Endometrium (tissue), 2 donors: ENCODE data around the gene NPL.
A peak's percentile ranks its signal among the peaks of the same experiment; 100 is the strongest.

Source experiments
- FAIRE-seq: peaks from 2 replicates; lab custom pipeline; 2012; peaks lifted over from hg19 to GRCh38; lab: Jason Lieb, UNC
- donor health status: control.
- donor health status: control.

Gene NPL

DNA sequence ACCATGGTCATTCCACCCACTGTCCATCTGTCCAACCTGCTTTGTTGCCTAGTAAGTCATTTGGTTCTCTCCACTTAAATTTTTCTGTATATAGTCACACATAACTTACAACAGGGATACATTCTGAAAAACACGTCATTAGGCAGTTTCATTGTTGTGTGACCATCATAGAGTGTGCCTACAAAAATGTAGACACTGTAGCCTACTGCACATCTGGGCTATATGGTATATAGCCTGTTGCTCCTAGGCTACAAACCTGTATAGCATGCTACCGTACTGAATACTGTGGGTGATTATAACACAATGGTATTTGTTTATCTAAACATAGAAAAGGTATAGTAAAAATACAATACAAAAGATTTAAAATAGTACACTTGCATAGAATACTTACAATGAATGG lies 10.0 kb upstream of the NPL start:
- FAIRE-seq = no peak

DNA sequence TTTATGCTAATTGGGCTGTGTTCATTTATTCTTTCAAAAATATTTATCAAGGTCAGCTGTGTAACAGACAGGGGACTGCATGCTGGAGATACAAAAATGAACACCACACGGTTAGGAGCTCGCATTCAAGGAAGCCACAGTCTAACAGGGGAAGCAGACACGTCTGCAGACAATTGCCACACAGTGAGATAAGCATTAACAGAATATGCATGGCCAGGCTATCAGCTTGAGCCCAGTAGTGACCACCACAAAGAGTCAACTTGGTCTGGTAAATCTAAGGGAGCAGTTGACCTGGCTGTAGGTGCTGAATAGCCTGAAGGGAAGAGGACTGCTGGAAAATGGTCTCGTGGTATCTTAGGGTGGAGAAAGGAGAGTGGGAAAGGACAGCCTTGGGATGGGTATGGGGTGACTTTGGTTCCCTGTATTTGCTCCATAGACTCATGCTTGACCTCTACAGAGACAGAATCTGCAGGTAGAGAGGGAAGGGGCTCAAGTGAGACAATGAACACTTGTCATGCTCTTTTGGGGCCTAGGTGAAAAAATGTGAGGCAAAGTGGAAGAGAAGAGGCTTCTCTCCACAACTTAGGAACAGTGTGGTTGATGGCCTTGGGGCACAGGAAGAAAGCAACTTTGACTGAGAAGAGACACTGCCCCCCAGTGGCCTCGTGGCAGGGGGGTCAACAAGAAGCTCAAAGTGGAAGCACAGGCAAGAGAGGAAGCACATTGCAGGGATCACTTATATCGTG lies 7.6 kb upstream of the NPL start:
- no peak for FAIRE-seq

DNA sequence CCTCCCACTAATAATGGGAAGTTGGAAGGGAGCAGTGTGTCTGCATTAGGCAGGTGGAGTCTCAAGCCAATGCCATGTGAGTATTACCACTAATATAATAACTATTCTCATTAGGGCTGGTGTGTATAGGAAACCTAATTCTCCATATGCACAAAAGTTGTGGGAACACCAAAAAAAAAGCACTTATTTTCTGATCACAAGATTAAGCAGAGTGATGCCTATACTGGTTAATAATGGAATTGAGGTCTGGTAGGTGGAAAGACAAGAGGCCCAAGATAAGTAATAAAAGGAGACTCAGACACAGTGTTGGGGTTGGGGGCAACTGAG lies 7.0 kb upstream of the NPL start:
- no peak for FAIRE-seq

DNA sequence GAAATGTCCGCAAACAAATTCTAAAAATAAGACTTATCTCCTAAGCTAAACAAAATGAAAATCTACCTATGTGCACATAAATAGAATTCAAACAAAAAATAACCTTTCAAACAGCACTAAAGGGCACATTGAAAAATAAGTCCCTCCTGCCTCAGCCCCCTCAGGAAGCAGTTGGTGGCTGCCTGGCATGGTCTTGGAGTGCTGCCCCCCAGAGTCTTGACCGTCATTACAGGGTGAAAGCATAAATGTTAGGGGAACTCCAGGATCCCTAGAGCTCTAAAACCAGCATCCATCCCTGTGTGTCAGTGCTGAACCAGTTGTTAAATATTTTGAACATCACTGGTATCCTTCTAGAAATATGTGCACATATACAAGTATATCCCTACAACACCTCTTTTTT lies 6.5 kb upstream of the NPL start:
- FAIRE-seq = no peak

DNA sequence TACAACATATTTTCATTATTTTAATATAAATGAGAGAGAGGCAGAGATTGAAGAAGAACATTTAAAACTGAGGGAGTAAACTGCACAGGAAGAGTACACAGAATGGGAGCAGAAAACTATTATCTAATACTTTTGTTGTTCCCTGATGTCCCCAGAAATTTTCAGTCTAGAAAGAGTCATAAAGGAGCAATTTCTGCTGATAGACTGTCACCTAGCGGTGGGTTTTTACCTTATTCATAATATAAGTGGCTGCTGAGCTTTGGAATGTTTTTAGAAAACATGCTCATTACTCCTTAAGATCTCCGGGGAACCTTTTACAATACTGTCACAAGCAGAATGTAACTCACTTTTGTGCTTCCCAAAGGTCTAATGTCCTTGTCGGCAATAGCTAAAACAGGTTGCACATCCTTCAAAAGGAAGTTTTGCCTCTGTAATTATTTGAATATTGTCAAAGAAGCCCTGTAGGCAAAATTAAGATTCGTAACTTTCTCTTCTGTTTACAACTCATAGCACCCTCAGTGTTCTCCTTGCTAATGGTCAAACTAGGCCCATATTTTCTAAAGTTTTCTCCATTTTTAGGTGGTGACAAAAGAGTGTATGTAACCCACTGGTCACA lies 4.9 kb upstream of the NPL start:
- peak; percentile 53 for FAIRE-seq

DNA sequence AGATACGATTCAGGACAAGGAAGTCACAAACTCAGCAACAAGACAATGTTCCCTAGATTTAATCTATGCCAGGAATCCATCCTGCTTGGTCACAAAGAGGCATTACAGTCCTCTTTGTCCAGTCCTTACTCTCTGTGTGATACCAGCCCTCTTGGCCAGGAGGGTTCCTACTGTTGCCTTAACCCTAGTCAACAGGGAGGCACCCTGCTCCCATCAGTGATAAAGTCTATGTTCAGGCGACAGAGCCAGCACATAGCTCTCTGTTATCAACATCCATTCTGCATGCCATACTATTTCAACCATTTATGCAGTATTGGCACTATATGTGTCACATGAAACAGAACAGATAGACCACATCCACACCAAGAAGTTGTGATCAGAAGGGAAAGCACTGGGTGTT lies 4.4 kb upstream of the NPL start:
- FAIRE-seq = no peak

DNA sequence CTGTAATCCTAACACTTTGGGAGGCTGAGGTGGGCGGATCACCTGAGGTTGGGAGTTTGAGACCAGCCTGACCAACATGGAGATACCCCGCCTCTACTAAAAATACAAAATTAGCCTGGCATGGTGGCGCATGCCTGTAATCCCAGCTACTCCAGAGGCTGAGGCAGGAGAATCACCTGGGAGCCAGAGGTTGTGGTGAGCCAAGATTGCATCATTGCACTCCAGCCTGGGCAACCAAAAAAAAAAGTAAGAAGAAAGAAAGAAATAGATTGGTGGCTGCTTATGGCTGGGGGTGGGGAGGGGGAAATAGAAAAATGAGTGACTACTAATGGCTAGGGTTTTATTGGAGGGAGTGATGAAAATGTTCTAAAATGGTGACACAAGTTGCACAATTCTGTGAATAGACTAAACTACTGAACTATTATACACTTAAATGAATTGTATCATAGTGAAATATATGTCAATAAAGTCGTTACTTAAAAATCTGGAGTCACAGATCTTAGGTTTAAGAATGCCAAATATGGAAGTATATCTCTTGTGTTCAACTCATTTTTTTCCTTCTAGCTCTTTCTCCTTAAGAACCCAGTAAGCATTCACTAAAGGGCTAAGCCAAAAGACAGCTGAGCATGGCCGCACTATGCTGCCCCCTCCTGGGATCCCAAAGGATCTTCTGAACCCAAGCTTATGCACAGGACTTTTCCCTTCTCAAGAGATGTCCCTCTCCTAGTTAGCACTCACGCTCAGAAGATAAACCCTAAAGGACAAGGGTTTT lies 3.2 kb upstream of the NPL start:
- FAIRE-seq = no peak

DNA sequence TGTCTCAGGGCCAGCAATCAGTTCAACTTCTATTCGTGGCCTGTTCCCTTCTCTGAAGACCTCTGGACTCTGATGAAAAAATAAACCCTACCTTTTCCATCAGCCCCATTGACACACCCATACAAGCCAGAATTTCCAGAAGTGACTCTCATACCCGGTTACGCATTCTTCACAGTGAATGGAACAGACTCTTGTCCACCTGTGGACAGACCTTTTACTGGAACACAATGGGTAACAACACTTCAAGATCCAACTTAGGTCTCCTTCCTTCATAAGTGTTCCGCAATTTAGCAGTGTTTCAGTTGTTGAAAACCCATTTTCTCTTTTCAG lies 2.6 kb upstream of the NPL start:
- FAIRE-seq = no peak

DNA sequence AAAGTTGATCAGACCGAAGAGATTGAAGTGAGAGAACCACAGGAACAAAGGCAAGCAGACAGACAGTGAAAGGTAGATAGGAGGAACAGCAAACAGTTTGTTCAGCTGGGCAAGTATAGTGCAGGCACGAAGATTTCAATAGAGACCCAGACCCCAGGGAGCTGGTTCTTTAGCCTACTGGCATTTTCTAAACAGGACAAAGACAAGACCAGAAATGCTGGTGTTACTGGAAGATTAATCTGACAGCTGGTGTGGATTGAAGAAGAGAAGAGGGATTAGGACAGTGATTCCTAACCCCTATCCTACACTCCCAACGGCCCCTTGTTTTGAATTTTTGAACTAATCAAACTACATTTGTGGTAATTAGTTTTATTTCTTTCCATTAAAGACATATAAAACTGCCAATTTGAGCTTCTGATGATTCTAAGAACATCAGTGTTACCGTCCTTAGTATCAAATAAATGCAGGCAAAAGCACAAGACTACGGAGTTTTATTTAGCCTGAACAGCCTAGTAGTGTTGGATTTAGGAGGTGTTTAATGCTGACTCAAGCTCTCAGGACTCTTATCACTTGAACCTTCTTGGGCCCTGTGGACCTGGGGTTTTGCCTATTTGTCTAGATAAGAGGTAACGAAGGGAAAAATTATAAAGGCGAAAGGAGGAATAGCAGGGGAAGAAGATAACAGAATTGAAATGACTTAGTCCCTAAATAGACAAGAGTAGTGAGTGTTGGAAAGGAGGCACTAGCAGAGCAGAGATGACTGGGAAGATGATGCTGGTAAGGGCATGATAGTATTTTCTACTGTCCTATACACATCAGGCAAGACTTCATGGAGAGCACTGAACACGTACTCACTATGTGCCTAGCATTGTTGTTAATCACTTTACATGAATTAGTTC lies 2.0 kb downstream of the NPL start:
- no peak for FAIRE-seq

DNA sequence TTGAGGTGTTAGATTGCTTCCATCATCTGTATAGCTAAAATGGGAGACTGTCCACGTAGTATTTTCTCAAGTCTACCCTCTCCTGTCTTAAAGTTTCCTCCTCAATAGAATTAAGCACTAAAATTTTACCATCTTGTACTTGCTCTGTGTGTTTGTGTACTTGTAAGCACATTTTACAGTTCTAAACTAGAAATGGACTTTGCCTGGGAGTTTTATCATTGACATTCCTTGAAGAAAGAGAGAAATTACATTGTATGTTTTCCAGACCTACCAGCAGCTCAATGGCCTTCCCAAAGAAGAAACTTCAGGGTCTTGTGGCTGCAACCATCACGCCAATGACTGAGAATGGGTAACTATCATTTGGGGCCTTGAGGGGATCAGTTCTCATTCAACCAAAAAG lies 4.5 kb downstream of the NPL start:
- FAIRE-seq = no peak

DNA sequence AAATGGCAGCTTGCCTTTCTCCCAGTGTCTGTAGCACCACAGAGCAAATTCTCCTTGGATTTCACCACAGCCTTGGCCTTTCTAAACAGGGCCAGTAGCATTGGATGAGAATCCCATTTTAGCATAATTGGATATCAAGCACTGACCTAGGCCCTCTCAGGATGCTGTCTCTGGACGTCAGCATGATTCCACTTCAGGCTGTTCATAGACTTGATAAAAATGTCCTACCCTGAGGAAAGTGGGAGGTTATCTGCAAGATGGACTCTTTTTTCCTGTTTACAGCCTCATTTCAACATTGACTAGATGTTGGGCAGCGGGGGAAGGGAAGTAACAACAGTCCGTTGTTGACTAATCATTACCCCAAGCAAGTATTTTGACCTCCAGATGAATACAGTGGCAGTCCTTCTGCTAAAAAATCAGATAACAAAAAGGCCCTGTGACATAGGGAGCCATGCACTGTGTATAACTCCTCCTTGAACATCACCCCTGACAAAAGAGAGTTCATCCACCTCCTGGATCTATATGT lies 5.2 kb downstream of the NPL start:
- no peak for FAIRE-seq

DNA sequence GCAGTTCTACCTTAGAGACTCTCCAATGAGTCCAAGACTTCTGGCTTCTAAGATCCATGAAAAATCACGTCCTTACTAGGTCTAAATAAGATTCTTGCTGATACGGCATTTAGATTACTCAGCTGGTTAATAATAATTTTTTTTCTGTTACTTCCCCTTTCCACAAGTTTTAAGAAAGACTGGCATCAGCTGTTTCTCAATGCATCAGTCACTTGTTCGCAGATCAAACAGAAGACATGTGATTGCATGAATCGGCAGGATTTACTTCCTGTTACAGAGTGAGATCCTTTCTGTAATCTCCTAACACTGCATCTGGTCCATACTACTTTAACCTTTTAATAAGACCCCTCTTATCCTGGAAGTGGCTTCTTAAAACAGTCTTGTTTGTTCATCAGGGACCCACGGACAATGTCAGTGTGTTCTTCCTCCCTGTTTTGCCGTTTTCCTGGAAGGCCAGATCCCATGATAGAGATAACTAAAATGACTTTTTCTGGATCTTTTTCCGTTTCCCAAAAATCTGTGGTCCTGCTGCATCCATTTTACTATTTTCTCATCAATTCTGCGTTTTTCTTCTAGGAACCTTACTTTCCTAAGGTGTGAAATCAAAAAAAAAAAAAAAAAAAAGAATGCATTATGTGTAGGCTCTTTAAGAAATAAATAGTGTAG lies 6.1 kb downstream of the NPL start:
- no peak for FAIRE-seq

DNA sequence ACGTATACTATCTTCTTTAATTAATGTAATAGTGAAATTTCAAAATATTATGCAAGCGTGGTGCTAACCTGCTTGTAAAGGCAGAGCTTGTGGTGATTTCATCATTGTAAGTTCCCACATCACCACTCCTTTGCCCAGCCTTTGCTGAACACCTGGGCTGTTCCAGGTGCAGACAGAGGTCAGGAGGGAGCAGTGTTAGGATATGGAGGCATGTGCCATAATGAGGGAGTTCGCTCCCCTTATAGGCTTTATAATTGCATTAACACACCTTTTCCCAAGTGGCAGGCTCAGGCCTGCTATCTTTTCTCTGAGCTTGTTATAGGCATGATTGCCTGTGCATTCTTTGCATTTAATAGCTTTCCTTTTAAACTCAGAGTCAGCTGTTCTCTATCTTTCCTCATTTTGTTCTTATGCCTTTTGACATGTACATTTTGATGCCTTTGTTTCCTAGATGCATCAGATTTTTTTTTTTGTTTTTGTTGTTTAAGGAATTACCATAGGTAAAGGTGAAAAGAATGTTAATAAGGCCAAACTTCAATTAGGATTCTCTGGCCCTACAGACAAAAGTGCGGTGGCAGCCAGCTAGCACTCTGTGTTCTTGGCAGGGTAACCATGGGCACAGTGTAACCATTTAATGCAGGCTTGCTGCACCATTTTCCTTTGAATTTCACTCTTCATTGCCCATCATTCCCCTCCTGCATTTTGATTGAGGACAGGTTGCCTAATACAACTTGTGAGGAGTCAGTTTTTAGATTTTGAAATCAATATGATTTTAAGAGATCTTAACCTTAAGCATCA lies 12.6 kb downstream of the NPL start:
- FAIRE-seq = no peak

DNA sequence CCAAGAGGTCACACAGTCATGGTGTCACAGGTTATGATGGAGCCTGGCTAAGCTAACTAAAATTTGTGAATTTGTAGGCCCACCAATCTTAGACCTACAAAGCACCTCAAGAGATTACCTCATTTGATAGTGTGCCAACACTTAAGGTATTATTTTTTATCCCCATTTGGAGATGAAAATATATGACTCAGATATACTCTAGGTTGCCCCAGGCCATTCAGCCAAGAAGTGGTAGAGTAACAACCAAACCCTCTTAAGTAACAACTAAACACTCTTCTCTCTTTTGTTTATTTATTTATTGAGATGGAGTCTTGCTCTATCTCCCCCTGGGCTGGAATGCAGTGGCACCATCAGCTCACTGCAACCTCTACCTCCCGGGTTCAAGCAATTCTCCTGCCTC lies 14.3 kb downstream of the NPL start:
- FAIRE-seq = no peak

DNA sequence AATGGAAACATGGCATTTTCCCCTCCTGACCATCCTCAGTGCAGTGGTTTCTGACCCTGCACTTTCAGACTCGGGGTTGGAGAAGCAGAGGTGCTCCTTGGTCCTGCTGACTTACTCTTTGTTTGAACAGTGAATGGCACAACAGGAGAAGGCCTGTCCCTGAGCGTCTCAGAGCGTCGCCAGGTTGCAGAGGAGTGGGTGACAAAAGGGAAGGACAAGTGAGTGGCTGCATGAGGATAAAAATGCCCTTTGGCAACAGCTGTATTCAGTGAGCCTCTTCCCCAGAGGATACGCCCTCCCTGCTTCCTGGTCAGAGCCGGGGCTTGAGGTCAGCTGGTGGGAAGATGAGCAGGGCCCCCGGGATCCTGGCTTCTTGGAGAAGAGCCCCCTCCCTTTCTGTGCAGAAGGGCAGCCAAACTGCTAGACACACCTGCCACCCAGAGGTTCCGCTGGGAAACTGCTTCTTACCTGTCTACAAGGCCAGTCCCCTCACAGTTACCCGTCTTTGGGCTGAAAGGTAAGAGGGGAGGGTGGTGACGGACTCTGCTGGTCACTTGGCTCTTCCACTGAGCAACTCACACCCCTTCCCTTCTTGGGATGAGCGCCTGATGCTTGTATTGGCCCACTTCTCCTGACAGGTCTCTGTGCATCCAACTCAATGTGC lies 16.6 kb downstream of the NPL start:
- FAIRE-seq = no peak

DNA sequence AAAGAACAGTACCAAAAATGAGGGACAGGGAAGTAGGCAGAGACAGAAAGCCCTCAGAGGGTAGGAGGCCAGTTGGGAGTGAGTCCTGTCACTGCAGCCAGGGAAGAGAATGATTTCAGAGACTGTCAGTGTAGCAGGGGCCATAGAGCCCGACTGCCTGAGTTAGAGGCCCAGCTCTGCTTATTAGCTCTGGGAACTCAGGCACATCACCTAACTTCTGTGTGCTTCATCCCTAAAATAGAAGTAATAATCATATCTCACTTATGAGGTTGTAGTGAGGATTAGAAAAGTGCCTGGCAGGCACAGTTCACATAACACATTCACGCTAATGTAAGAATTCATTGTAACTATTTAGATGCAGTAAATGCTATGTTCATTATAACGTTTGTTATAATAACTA lies 18.3 kb downstream of the NPL start:
- FAIRE-seq = no peak

DNA sequence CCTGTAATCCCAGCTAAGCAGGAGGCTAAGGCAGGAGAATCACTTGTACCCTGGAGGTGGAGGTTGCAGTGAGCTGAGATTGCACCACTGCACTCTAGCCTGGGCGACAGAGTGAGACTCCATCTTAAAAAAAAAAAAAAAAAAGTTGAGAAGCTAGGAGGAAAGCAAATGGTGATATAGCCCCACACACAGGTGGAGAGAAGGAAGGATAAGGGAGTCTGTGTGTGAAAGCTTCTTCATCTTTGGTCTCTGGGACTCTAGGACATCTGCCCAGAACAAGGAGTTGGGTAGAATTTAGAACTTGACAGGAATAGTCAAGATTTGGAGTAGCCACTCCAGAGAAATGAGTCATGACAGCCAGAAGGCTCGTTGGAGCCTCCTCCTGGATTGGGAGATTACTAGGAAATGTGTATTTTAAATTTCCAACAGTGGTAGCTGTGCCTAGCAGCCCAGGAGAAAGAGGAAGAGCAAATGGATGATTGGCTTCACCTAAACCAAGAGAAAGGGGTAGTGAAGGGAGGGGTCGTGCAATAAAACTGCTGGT lies 19.9 kb downstream of the NPL start:
- FAIRE-seq = no peak

DNA sequence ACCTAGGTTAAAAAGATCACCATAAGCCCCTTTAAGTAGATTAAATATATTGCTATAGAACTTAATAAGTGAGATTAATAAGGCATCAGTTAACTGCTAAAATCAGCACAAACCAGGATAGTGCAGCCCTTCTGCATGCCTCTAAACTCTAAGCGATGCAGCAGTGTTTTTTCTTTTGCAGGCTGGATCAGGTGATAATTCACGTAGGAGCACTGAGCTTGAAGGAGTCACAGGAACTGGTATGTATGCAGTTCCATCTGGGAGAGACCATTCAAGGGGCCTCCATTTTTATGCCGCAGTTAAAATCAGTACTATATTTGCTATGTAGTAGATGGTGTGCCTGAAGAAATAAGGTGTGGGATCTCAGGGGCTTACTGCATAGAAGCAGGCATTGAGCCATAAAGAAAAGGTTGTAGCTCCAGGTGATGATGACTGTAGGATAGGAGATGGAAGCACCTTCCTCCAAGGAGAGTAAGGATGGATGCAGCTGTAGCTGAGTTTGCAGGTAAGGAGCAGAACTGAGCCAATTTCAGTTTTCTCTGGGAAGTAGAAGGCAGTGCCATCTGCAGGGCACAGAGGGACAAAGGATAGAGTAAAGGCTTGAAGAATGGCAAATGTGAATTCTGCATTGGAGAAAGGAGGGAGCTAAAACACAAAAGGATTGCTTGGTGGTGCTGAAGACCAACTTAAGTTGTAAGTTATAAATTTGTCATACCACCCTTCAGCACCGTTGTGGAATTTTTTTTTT lies 22.6 kb downstream of the NPL start:
- FAIRE-seq = no peak

DNA sequence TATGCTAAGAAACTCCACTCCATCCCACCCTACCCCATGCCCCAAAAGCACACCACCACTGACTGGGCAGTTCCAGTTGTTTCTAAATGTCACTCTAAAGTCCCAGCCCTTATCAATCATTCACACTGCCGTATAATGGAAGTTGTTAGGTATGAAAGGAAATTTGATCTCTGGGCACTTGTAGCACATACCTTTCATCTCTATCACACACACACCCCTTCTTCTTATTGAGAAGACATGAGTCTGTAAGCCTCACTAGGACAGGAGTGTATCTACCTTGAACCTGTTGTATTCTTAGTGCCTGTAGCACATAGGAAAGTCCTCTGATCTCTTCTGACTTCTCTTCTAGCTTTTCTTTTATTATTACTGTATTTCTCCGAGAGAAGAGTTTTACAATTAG lies 27.3 kb downstream of the NPL start:
- no peak for FAIRE-seq

DNA sequence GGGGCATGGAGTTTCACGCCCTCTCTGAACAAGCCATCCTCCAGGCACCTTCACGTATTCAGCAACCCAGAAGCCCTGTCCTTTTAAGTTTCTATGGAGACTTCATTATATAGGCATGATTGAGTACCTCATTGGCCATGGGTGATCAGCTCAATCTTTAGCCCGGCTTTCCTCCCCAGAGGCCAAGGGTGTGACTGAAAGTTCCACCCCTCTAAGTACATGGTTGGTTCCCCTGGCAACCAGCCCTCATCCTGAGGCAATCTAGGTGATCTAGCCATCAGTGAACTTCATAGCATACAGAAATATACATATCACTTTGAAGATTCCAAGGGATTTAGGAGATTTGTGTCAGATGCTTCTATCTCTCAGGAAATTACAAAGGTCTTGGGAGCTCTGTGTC lies 28.2 kb downstream of the NPL start:
- FAIRE-seq = no peak
